ENCODE results near the gene PPP1R3G.

The PPP1R3G gene

GRCh38 chr6:5082487-5083306 is 2.4 kb upstream of the PPP1R3G start:
- TF ChIP-seq TCF12 (IDR thresholded peaks at IDR 0.05; ENCODE audit: low read depth) (peak; percentile 72), REST (IDR thresholded peaks at IDR 0.05; ENCODE audit: low read depth) (no peak), YY1 (IDR thresholded peaks at IDR 0.05; ENCODE audit: low read depth) (no peak), NFIC (IDR thresholded peaks at IDR 0.05) (peak; percentile 81), USF1 (IDR thresholded peaks at IDR 0.05) (no peak), EGR1 (IDR thresholded peaks at IDR 0.05) (0 out of 2 replicates have a peak, but pooled peaks have one; percentile 24), ZBTB7A (IDR thresholded peaks at IDR 0.05; ENCODE audit: low read depth) (peak; percentile 47; the same call in 1 of the 2 replicates), TAF1 (IDR thresholded peaks at IDR 0.05; ENCODE audit: low read depth) (no peak), TEAD4 (IDR thresholded peaks at IDR 0.05) (no peak; the same call in 1 of the 2 replicates), RAD21 (IDR thresholded peaks at IDR 0.05; ENCODE audit: low read depth) (no peak), CEBPB (IDR thresholded peaks at IDR 0.05) (no peak), MAX (IDR thresholded peaks at IDR 0.05) (peak; percentile 81), EP300 (IDR thresholded peaks at IDR 0.05; ENCODE audit: borderline replicate concordance) (peak; percentile 46; the same call in 1 of the 2 replicates), FOXM1 (IDR thresholded peaks at IDR 0.05; ENCODE audit: borderline replicate concordance, low read depth) (peak; percentile 63; the same call in 1 of the 2 replicates), CREB1 (IDR thresholded peaks at IDR 0.05; ENCODE audit: low read depth) (no peak)

- TF ChIP-seq REST (IDR thresholded peaks at IDR 0.05; ENCODE audit: low read depth): no peak
- TF ChIP-seq USF1 (IDR thresholded peaks at IDR 0.05): no peak
- TF ChIP-seq RAD21 (IDR thresholded peaks at IDR 0.05; ENCODE audit: low read depth): no peak
- TF ChIP-seq MAX (IDR thresholded peaks at IDR 0.05): no peak
- TF ChIP-seq TEAD4 (IDR thresholded peaks at IDR 0.05): no peak
These were observed 1.9 kb upstream of the PPP1R3G start for GRCh38 chr6:5083307-5083583.

GRCh38 chr6:5083813-5084359 is 1.3 kb upstream of the PPP1R3G start:
- TF ChIP-seq ZBTB7A (IDR thresholded peaks at IDR 0.05; ENCODE audit: low read depth) (peak; percentile 24; the same call in 1 of the 2 replicates), CREB1 (IDR thresholded peaks at IDR 0.05; ENCODE audit: low read depth) (no peak), CEBPB (IDR thresholded peaks at IDR 0.05) (no peak)

- TF ChIP-seq FOXM1 (IDR thresholded peaks at IDR 0.05; ENCODE audit: borderline replicate concordance, low read depth): no peak
- TF ChIP-seq MAX (IDR thresholded peaks at IDR 0.05): peak; percentile 4; the same call in 1 of the 2 replicates
- TF ChIP-seq CEBPB (IDR thresholded peaks at IDR 0.05): no peak
- TF ChIP-seq CREB1 (IDR thresholded peaks at IDR 0.05; ENCODE audit: low read depth): no peak
- TF ChIP-seq EGR1 (IDR thresholded peaks at IDR 0.05): peak; percentile 76
- no peak for TF ChIP-seq USF1 (IDR thresholded peaks at IDR 0.05)
- TF ChIP-seq NFIC (IDR thresholded peaks at IDR 0.05): no peak
- peak; percentile 82 for TF ChIP-seq YY1 (IDR thresholded peaks at IDR 0.05; ENCODE audit: low read depth)
- peak; percentile 47; the same call in 1 of the 2 replicates for TF ChIP-seq EP300 (IDR thresholded peaks at IDR 0.05; ENCODE audit: borderline replicate concordance)
- 0 out of 2 replicates have a peak, but pooled peaks have one; percentile 6 for TF ChIP-seq ZBTB7A (IDR thresholded peaks at IDR 0.05; ENCODE audit: low read depth)
- TF ChIP-seq TAF1 (IDR thresholded peaks at IDR 0.05; ENCODE audit: low read depth): peak; percentile 47; the same call in 1 of the 2 replicates
- TF ChIP-seq TEAD4 (IDR thresholded peaks at IDR 0.05): 0 out of 2 replicates have a peak, but pooled peaks have one; percentile 20
- TF ChIP-seq REST (IDR thresholded peaks at IDR 0.05; ENCODE audit: low read depth): no peak
- no peak for TF ChIP-seq RAD21 (IDR thresholded peaks at IDR 0.05; ENCODE audit: low read depth)
- TF ChIP-seq TCF12 (IDR thresholded peaks at IDR 0.05; ENCODE audit: low read depth): no peak
These were observed 771 bp upstream of the PPP1R3G start for GRCh38 chr6:5084360-5084780.
